ENCODE data around the gene ZFAND2B. TPM values are rescaled to one million over a fixed set of nuclear protein-coding genes. Genes with fewer than 3 reads are reported as not detected.

ZFAND2B gene
- total RNA-seq, 1 experiment from 2014 or later: 16.4 TPM

GRCh38 chr2:219249203-219249980 lies 42.8 kb downstream of the ZFAND2B start:
- Histone ChIP-seq H3K56ac (ENCODE audit: insufficient read length, low read depth, low read length) (no peak overlapping the region), H2AFZ (ENCODE audit: low read length) (no peak overlapping the region), H3K4ac (ENCODE audit: low read depth, low read length) (no peak overlapping the region), H4K5ac (ENCODE audit: insufficient read length, low read depth, low read length) (no peak overlapping the region), H2BK15ac (ENCODE audit: low read depth, low read length) (no peak overlapping the region), H3K18ac (ENCODE audit: insufficient read length, low read depth, low read length) (no peak overlapping the region), H2BK12ac (ENCODE audit: insufficient read length, low read depth, low read length) (no peak overlapping the region), H3K23me2 (ENCODE audit: insufficient read length, low read depth, low read length, poor library complexity, severe bottlenecking) (peaks cover 20% of the 10 kb centered on the region), H3K9ac (ENCODE audit: extremely low read depth, insufficient read length, low read length) (no peak overlapping the region), H3T11ph (ENCODE audit: low read length) (no peak overlapping the region), H3K4me2 (ENCODE audit: insufficient read depth, insufficient read length, low read length) (no peak overlapping the region), H3K14ac (ENCODE audit: insufficient read depth, low read length) (no peak overlapping the region), H3K9me3 (ENCODE audit: control insufficient read depth, low read depth, low read length) (no peaks in the 10 kb centered on the region), H3K27ac (ENCODE audit: insufficient read length, low read depth, low read length) (no peak overlapping the region), H2AK5ac (ENCODE audit: insufficient read length, low read length) (no peak overlapping the region), H3K23ac (ENCODE audit: insufficient read length, low read depth, low read length) (no peak overlapping the region), H4K20me1 (ENCODE audit: control insufficient read depth, insufficient read depth, insufficient read length) (no peaks in the 10 kb centered on the region), H2BK20ac (ENCODE audit: low read depth, low read length, poor library complexity, severe bottlenecking) (no peak overlapping the region), H3K79me1 (ENCODE audit: insufficient read depth, low read depth, low read length, poor library complexity, severe bottlenecking) (no peaks in the 10 kb centered on the region), H3K27me3 (ENCODE audit: insufficient read depth, low read length) (no peaks in the 10 kb centered on the region; the same call in 1 of the 2 replicates), H4K91ac (ENCODE audit: insufficient read length, low read depth, low read length) (no peak overlapping the region), H2BK120ac (ENCODE audit: low read depth, low read length, poor library complexity, severe bottlenecking) (no peak overlapping the region), H3K79me2 (ENCODE audit: insufficient read depth, low read length) (no peaks in the 10 kb centered on the region), H4K8ac (replicated peaks; ENCODE audit: insufficient read length, low read depth, low read length) (no peak overlapping the region), H3K4me1 (ENCODE audit: insufficient read depth, low read length) (peaks cover 5% of the 10 kb centered on the region), H2BK5ac (ENCODE audit: insufficient read length, low read length) (no peak overlapping the region)
- Mint-ChIP-seq H3K27me3 (ENCODE audit: low read depth) (peaks cover 36% of the 10 kb centered on the region), H3K4me3 (no peak overlapping the region; a peak in 1 of 5 replicates), H3K9me3 (no peaks in the 10 kb centered on the region; a peak in 1 of 5 replicates), H3K27ac (peak overlapping the region; percentile 65 to 85 (median 81); a peak in 5 of 7 replicates), H3K4me1 (peaks cover 33 to 43% of the 10 kb centered on the region in 2 experiments), H3K36me3 (ENCODE audit: insufficient read depth in 1 of 3, low read depth in 3 of 3) (peaks cover 9 to 24% (median 23%) of the 10 kb centered on the region in 3 experiments; a peak in 6 of 7 replicates)
- DNase-seq: no peak
- TF ChIP-seq CTCF (conservative IDR thresholded peaks at IDR 0.05): no peak
- no CpG with 5 or more reads among the region's 7 CpGs for WGBS (ENCODE audit: extremely low coverage, insufficient read length, low lambda C conversion rate)
